Measurements from ENCODE around the gene DDX46. TPM values are rescaled to one million over a fixed set of nuclear protein-coding genes. Genes with fewer than 3 reads are reported as not detected.

Gene DDX46
- total RNA-seq, 1 experiment from 2014 or later = 128 TPM

DNA sequence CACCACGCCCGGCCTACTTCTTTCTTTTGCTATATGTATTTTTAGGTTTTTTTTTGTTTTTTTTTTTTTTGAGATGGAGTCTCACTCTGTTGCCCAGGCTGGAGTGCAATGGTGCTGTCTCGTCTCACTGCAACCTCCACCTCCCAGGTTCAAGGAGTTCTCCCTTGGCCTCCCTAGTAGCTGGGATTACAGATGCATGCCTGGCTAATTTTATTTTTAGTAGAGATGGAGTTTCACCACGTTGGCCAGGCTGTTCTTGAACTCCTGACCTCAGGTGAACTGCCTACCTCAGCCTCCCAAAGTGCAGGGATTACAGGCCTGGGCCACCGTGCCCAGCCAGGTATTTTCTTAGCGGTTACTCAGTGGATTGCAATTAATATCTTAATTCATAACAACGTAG is 63.3 kb downstream of the DDX46 start:
- H3K27me3 ChIP-seq (replicated peaks; ENCODE audit: insufficient read depth, low read depth, low read length, poor library complexity) = no peaks in the 10 kb centered on the region
- H3K4me3 ChIP-seq (ENCODE audit: low read depth, low read length, poor library complexity, severe bottlenecking) = no peak overlapping the region
- peaks cover 42% of the 10 kb centered on the region for H3K36me3 ChIP-seq (ENCODE audit: insufficient read depth, low read length, poor library complexity, severe bottlenecking)
- ChIA-PET CTCF (no interaction called here), POLR2A (ENCODE audit: low non-redundant PET) (no interaction called here)
- intact Hi-C loops (cut with micrococcal nuclease; ENCODE audit: unreplicated experiment) = no loop called here
- BruUV-seq (replicated peaks) = no TSS peak
- DNase-seq (ENCODE audit: low spot score) = no peak
- no peak overlapping the region for H3K27ac ChIP-seq (ENCODE audit: low read depth, low read length, poor library complexity, severe bottlenecking)
- TF ChIP-seq CTCF (conservative IDR thresholded peaks at IDR 0.05; ENCODE audit: low read depth, low read length) = no peak
- TF ChIP-seq EZH2 (IDR thresholded peaks at IDR 0.05; ENCODE audit: borderline replicate concordance, low read depth, low read length, poor library complexity, severe bottlenecking) = no peak
- H3K4me1 ChIP-seq (ENCODE audit: insufficient read depth, low read length, poor library complexity, severe bottlenecking) = peaks cover 42% of the 10 kb centered on the region
- no peaks in the 10 kb centered on the region for H3K9me3 ChIP-seq (ENCODE audit: low read depth, low read length, poor library complexity, severe bottlenecking)

- no TSS peak for BruUV-seq (replicated peaks)
- peaks cover 46% of the 10 kb centered on the region for H3K36me3 ChIP-seq (ENCODE audit: insufficient read depth, low read length, poor library complexity, severe bottlenecking)
- H3K4me3 ChIP-seq (ENCODE audit: low read depth, low read length, poor library complexity, severe bottlenecking) = peak overlapping the region; percentile 1
- H3K27me3 ChIP-seq (replicated peaks; ENCODE audit: insufficient read depth, low read depth, low read length, poor library complexity) = no peaks in the 10 kb centered on the region
- DNase-seq (ENCODE audit: low spot score) = peak; percentile 94
- peak overlapping the region; percentile 74 for H3K27ac ChIP-seq (ENCODE audit: low read depth, low read length, poor library complexity, severe bottlenecking)
- H3K9me3 ChIP-seq (ENCODE audit: low read depth, low read length, poor library complexity, severe bottlenecking) = no peaks in the 10 kb centered on the region
- ChIA-PET CTCF (no interaction called here), POLR2A (ENCODE audit: low non-redundant PET) (no interaction called here)
- intact Hi-C loops (cut with micrococcal nuclease; ENCODE audit: unreplicated experiment) = no loop called here
- TF ChIP-seq CTCF (conservative IDR thresholded peaks at IDR 0.05; ENCODE audit: low read depth, low read length) = no peak
- no peak for TF ChIP-seq EZH2 (IDR thresholded peaks at IDR 0.05; ENCODE audit: borderline replicate concordance, low read depth, low read length, poor library complexity, severe bottlenecking)
- peaks cover 43% of the 10 kb centered on the region for H3K4me1 ChIP-seq (ENCODE audit: insufficient read depth, low read length, poor library complexity, severe bottlenecking)
Observed at GRCh38 chr5:134824681-134825080, 66.1 kb downstream of the DDX46 start.

DNA sequence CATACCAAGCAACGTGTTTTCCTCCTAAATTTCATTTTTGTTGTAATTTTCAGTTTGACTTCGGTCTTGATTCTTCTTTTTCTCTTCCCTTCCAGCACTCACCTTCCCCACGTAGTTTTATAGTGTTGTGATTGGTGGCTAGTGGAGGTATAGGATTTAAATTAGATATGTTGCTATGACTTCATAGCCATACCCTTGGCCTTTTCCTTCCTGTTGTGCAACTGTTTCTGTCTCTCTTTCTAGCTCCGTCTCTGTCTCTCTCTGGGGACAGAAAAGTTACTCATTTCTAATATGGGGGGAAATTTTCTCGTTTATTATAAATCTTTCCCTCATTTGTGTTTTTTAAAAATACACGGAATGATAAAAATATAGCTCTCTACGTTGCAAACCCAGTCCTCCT is 66.6 kb downstream of the DDX46 start:
- no peak for TF ChIP-seq EZH2 (IDR thresholded peaks at IDR 0.05; ENCODE audit: borderline replicate concordance, low read depth, low read length, poor library complexity, severe bottlenecking)
- TF ChIP-seq CTCF (conservative IDR thresholded peaks at IDR 0.05; ENCODE audit: low read depth, low read length) = no peak
- intact Hi-C loops (cut with micrococcal nuclease; ENCODE audit: unreplicated experiment) = no loop called here
- ChIA-PET CTCF (no interaction called here), POLR2A (ENCODE audit: low non-redundant PET) (interaction anchor here (0.5 to 0.7 kb wide), 2 partner anchors 282 to 1237 kb away, joined by 3 read pairs; no protein-coding TSS in a partner anchor)
- Histone ChIP-seq H3K9me3 (ENCODE audit: low read depth, low read length, poor library complexity, severe bottlenecking) (no peaks in the 10 kb centered on the region), H3K4me3 (ENCODE audit: low read depth, low read length, poor library complexity, severe bottlenecking) (peak overlapping the region; percentile 1), H3K36me3 (ENCODE audit: insufficient read depth, low read length, poor library complexity, severe bottlenecking) (peaks cover 41% of the 10 kb centered on the region), H3K27me3 (replicated peaks; ENCODE audit: insufficient read depth, low read depth, low read length, poor library complexity) (no peaks in the 10 kb centered on the region), H3K27ac (ENCODE audit: low read depth, low read length, poor library complexity, severe bottlenecking) (peak overlapping the region; percentile 74), H3K4me1 (ENCODE audit: insufficient read depth, low read length, poor library complexity, severe bottlenecking) (peaks cover 43% of the 10 kb centered on the region)
- no TSS peak for BruUV-seq (replicated peaks)
- peak; percentile 71 for DNase-seq (ENCODE audit: low spot score)

Measured in A673 (cell line).